Liver (tissue), 9 donors: ENCODE data around the gene DNPEP. TPM values are rescaled to one million over a fixed set of nuclear protein-coding genes. Genes with fewer than 3 reads are reported as not detected.

Source experiments
- DNase-seq: peaks from one replicate; pipeline ENCODE4 v3.0.0-alpha.2; 2017; ENCODE audit warnings: low spot score
- H3K27ac ChIP-seq, 2 donors: one replicate each; pipeline ENCODE4 v1.7.0; 2013; ENCODE audit warnings: inconsistent platforms in 2 of 2, low read length in 2 of 2, control low read depth in 1 of 2, low read depth in 1 of 2, mild to moderate bottlenecking in 1 of 2
- H3K27me3 ChIP-seq, 4 donors: one replicate each; pipeline versions ENCODE4 v1.6.1 to v1.7.0; 2013; ENCODE audit warnings: low read length in 3 of 4, inconsistent platforms in 1 of 4, mild to moderate bottlenecking in 1 of 4, moderate library complexity in 1 of 4; ENCODE audit not compliant: control insufficient read depth in 4 of 4, insufficient read depth in 4 of 4
- H3K36me3 ChIP-seq, 4 donors: one replicate each; pipeline versions ENCODE4 v1.6.1 to v1.7.0; 2013; ENCODE audit warnings: low read length in 3 of 4, mild to moderate bottlenecking in 3 of 4, low read depth in 1 of 4, moderate library complexity in 1 of 4; ENCODE audit not compliant: control insufficient read depth in 4 of 4, insufficient read depth in 3 of 4
- H3K4me1 ChIP-seq, 4 donors: one replicate each; pipeline versions ENCODE4 v1.6.1 to v1.7.0; 2013; ENCODE audit warnings: low read length in 3 of 4, mild to moderate bottlenecking in 3 of 4, moderate library complexity in 1 of 4; ENCODE audit not compliant: control insufficient read depth in 4 of 4, insufficient read depth in 4 of 4
- H3K4me3 ChIP-seq, 3 donors: one replicate each; pipeline versions ENCODE4 v1.6.1 to v1.7.0; 2013; ENCODE audit warnings: low read length in 3 of 3, control low read depth in 1 of 3, low read depth in 1 of 3, mild to moderate bottlenecking in 1 of 3
- H3K9ac ChIP-seq, 2 donors: one replicate each; pipeline ENCODE4 v1.7.0; 2013; ENCODE audit warnings: low read length in 2 of 2, mild to moderate bottlenecking in 2 of 2, moderate library complexity in 2 of 2, control low read depth in 1 of 2, low read depth in 1 of 2
- H3K9me3 ChIP-seq, 4 donors: one replicate each; pipeline versions ENCODE4 v1.6.1 to v1.7.0; 2013; ENCODE audit warnings: low read length in 3 of 4; ENCODE audit not compliant: control insufficient read depth in 4 of 4
- EGR1 ChIP-seq, 2 donors: IDR thresholded peaks; 2 replicates each; pipeline ENCODE4 v1.6.1; 2016 to 2018; ENCODE audit warnings: antibody characterized with exemption in 2 of 2, low read depth in 2 of 2
- FOXA1 ChIP-seq: IDR thresholded peaks from 2 replicates; pipeline ENCODE4 v1.6.1; 2016; ENCODE audit warnings: antibody characterized with exemption
- FOXA2 ChIP-seq: IDR thresholded peaks from 2 replicates; pipeline ENCODE4 v1.6.1; 2016; ENCODE audit warnings: antibody characterized with exemption
- GABPA ChIP-seq, 2 donors: IDR thresholded peaks in 1 of 2; conservative IDR thresholded peaks in 1 of 2; 2 replicates each; pipeline ENCODE4 v1.6.1; 2016; ENCODE audit warnings: antibody characterized with exemption in 2 of 2, mild to moderate bottlenecking in 1 of 2, moderate library complexity in 1 of 2
- HNF4A ChIP-seq, 2 donors: conservative IDR thresholded peaks; 2 replicates each; pipeline ENCODE4 v1.6.1; 2016; ENCODE audit warnings: antibody characterized with exemption in 2 of 2, mild to moderate bottlenecking in 2 of 2
- HNF4G ChIP-seq: IDR thresholded peaks from 2 replicates; pipeline ENCODE4 v1.6.1; 2016; ENCODE audit warnings: antibody characterized with exemption
- JUND ChIP-seq, 2 donors: IDR thresholded peaks; 2 replicates each; pipeline ENCODE4 v1.6.1; 2016; ENCODE audit warnings: antibody characterized with exemption in 2 of 2
- NR2F2 ChIP-seq: IDR thresholded peaks from 2 replicates; pipeline ENCODE4 v1.6.1; 2016; ENCODE audit warnings: antibody characterized with exemption
- RAD21 ChIP-seq, 2 donors: IDR thresholded peaks; 2 replicates each; pipeline ENCODE4 v1.6.1; 2016; ENCODE audit warnings: antibody characterized with exemption in 2 of 2, mild to moderate bottlenecking in 2 of 2
- REST ChIP-seq: IDR thresholded peaks from 2 replicates; pipeline ENCODE4 v1.6.1; 2016; ENCODE audit warnings: antibody characterized with exemption, mild to moderate bottlenecking
- RXRA ChIP-seq, 2 donors: IDR thresholded peaks; 2 replicates each; pipeline ENCODE4 v1.6.1; 2017 to 2018; ENCODE audit warnings: antibody characterized with exemption in 2 of 2, mild to moderate bottlenecking in 1 of 2
- SP1 ChIP-seq: IDR thresholded peaks from 2 replicates; pipeline ENCODE4 v1.6.1; 2018; ENCODE audit warnings: antibody characterized with exemption, mild to moderate bottlenecking
- TAF1 ChIP-seq: conservative IDR thresholded peaks from 2 replicates; pipeline ENCODE4 v1.6.1; 2016; ENCODE audit warnings: antibody characterized with exemption, mild to moderate bottlenecking
- YY1 ChIP-seq: IDR thresholded peaks from 2 replicates; pipeline ENCODE4 v1.6.1; 2016; ENCODE audit warnings: antibody characterized with exemption, mild to moderate bottlenecking
- WGBS: extraction: QIAGEN DNeasy Blood & Tissue Kit; methylation state at CpG from one replicate; pipeline ENCODE4 v1.1.7; 2013; 5-methylcytosine and 5-hydroxymethylcytosine counted together
- polyA plus RNA-seq, 2 donors: library from polyadenylated mRNA; stranded (reverse) in 1 of 2; unstranded in 1 of 2; fragments of 200-250 nt in 1 of 2; fragments of >200 nt in 1 of 2; fragmentation: Nextera tagmentation in 1 of 2; extraction: Ambion mirVana in 1 of 2; gene quantifications; one replicate each; pipeline versions ENCODE4 v1.2.1 to v1.2.3, GENCODE V29; 2013 to 2015
- total RNA-seq, 2 donors: library from RNA; depleted of rRNA; stranded (reverse); fragments of >200 nt; gene quantifications; one replicate each; pipeline ENCODE4 v1.2.3, GENCODE V29; 2014
- TF ChIP-seq, protein P1 (sequence below): IDR thresholded peaks from 2 replicates; pipeline ENCODE4 v1.6.1; 2016; ENCODE audit warnings: antibody characterized with exemption
- TF ChIP-seq, protein P2 (sequence below): IDR thresholded peaks from 2 replicates; pipeline ENCODE4 v1.6.1; 2016; ENCODE audit warnings: antibody characterized with exemption
- TF ChIP-seq, protein P3 (sequence below): IDR thresholded peaks from 2 replicates; pipeline ENCODE4 v1.6.1; 2016; ENCODE audit warnings: antibody characterized with exemption
- donor health status: healthy.
- donor health status: healthy.
- donor health status: healthy.
- donor health status: healthy.
- donor health status: healthy.

Gene DNPEP
- total and polyA plus RNA-seq, 4 donors, result 25.8 to 58.4 (median 45.8) TPM

GRCh38 chr2:219386532-219387280 lies 1.0 kb downstream of the DNPEP start:
- DNase-seq, result no peak
- WGBS, result 54% methylated on average over 19 of the region's 19 CpGs
- H3K36me3 ChIP-seq, result peaks cover 5 to 42% (median 33%) of the 10 kb centered on the region in 4 donors

More at GRCh38 chr2:219386532-219387280, 1.0 kb downstream of the DNPEP start:
- no peak for TF ChIP-seq SP1
- TF ChIP-seq, protein P1, sequence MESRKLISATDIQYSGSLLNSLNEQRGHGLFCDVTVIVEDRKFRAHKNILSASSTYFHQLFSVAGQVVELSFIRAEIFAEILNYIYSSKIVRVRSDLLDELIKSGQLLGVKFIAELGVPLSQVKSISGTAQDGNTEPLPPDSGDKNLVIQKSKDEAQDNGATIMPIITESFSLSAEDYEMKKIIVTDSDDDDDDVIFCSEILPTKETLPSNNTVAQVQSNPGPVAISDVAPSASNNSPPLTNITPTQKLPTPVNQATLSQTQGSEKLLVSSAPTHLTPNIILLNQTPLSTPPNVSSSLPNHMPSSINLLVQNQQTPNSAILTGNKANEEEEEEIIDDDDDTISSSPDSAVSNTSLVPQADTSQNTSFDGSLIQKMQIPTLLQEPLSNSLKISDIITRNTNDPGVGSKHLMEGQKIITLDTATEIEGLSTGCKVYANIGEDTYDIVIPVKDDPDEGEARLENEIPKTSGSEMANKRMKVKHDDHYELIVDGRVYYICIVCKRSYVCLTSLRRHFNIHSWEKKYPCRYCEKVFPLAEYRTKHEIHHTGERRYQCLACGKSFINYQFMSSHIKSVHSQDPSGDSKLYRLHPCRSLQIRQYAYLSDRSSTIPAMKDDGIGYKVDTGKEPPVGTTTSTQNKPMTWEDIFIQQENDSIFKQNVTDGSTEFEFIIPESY, result no peak
- TF ChIP-seq, protein P2, sequence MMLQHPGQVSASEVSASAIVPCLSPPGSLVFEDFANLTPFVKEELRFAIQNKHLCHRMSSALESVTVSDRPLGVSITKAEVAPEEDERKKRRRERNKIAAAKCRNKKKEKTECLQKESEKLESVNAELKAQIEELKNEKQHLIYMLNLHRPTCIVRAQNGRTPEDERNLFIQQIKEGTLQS, result no peak
- TF ChIP-seq JUND (IDR thresholded peaks at IDR 0.05), result no peak
- TF ChIP-seq, protein P3, sequence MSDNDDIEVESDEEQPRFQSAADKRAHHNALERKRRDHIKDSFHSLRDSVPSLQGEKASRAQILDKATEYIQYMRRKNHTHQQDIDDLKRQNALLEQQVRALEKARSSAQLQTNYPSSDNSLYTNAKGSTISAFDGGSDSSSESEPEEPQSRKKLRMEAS, result no peak
- TF ChIP-seq RXRA (IDR thresholded peaks at IDR 0.05), result no peak
- no peak for TF ChIP-seq FOXA1
- TF ChIP-seq HNF4A (conservative IDR thresholded peaks at IDR 0.05), result no peak
- TF ChIP-seq FOXA2, result no peak
- TF ChIP-seq YY1, result no peak
- TF ChIP-seq REST, result no peak
- no peak for TF ChIP-seq HNF4G
- no peak for TF ChIP-seq NR2F2
- no peak for TF ChIP-seq RAD21 (IDR thresholded peaks at IDR 0.05)
- no peak for TF ChIP-seq EGR1 (IDR thresholded peaks at IDR 0.05; ENCODE audit: low read depth in 2 of 2)
- no peak for TF ChIP-seq GABPA (IDR thresholded peaks at IDR 0.05 in 1 of 2, conservative IDR thresholded peaks at IDR 0.05 in 1 of 2)
- no peak for TF ChIP-seq TAF1
- no peaks in the 10 kb centered on the region for H3K9me3 ChIP-seq
- H3K9ac ChIP-seq, result peak overlapping the region in 1 of 2 donors; percentile 91
- H3K4me1 ChIP-seq, result peaks cover 3 to 16% (median 10%) of the 10 kb centered on the region in 4 donors
- H3K4me3 ChIP-seq, result peak overlapping the region; percentile 64 to 86 (median 81)
- H3K27me3 ChIP-seq, result no peaks in the 10 kb centered on the region
- peak overlapping the region; percentile 96 to 98 for H3K27ac ChIP-seq
